ENCODE data around the gene ECI1. TPM values are rescaled to one million over a fixed set of nuclear protein-coding genes. Genes with fewer than 3 reads are reported as not detected.

ECI1 gene
- total RNA-seq, 1 experiment from 2014 or later: 157 TPM

GRCh38 chr16:2210386-2211365, 40.7 kb downstream of the ECI1 start, which contains the start of gene BRICD5:
Gene BRICD5 (minus strand): TSS chr16:2210863. CDS start chr16:2210833, 30 bp downstream.
- Mint-ChIP-seq H3K27me3 (ENCODE audit: insufficient read depth, unreplicated experiment) (no peaks in the 10 kb centered on the region), H3K4me3 (ENCODE audit: unreplicated experiment) (peak within 1 kb of the TSS; percentile 73), H3K4me1 (ENCODE audit: low read depth, unreplicated experiment) (peaks cover 7% of the 10 kb centered on the region), H3K9me3 (ENCODE audit: unreplicated experiment) (no peaks in the 10 kb centered on the region), H3K36me3 (ENCODE audit: insufficient read depth, unreplicated experiment) (peaks cover 76% of the 10 kb centered on the region), H3K27ac (ENCODE audit: unreplicated experiment) (no peak within 1 kb of the TSS)
- H3K4me1 ChIP-seq: peaks cover 21% of the 10 kb centered on the region
- intact Hi-C loops (cut with micrococcal nuclease; ENCODE audit: unreplicated experiment): no loop called here
- H3K27me3 ChIP-seq (replicated peaks; ENCODE audit: control insufficient read depth, insufficient read depth, low read length): no peaks in the 10 kb centered on the region
- BruUV-seq (replicated peaks): no TSS peak
- peaks cover 6% of the 10 kb centered on the region for H3K36me3 ChIP-seq (ENCODE audit: control insufficient read depth, insufficient read depth, low read length)
- no peak for TF ChIP-seq CTCF (IDR thresholded peaks at IDR 0.05; ENCODE audit: insufficient read depth in 1 of 2, low read depth in 1 of 2, low read length in 1 of 2, severe bottlenecking in 1 of 2, unreplicated experiment in 1 of 2)
- peak in 1 of 2 experiments; percentile 32 for DNase-seq
- POLR2A ChIA-PET: interaction anchor here (0.5 kb wide), 1 partner anchor 54 kb away, joined by 4 read pairs; no protein-coding TSS in a partner anchor
- H3K4me3 ChIP-seq (ENCODE audit: low read depth, low read length): no peak within 1 kb of the TSS
- H3K9me3 ChIP-seq: no peaks in the 10 kb centered on the region
- CTCF ChIA-PET: interaction anchor here (0.6 kb wide), 1 partner anchor 16 kb away, joined by 4 read pairs; no protein-coding TSS in a partner anchor

- Mint-ChIP-seq H3K4me1 (ENCODE audit: low read depth, unreplicated experiment) (peaks cover 7% of the 10 kb centered on the region), H3K4me3 (ENCODE audit: unreplicated experiment) (no peak overlapping the region), H3K27me3 (ENCODE audit: insufficient read depth, unreplicated experiment) (no peaks in the 10 kb centered on the region), H3K27ac (ENCODE audit: unreplicated experiment) (no peak overlapping the region), H3K36me3 (ENCODE audit: insufficient read depth, unreplicated experiment) (peaks cover 71% of the 10 kb centered on the region), H3K9me3 (ENCODE audit: unreplicated experiment) (no peaks in the 10 kb centered on the region)
- Histone ChIP-seq H3K4me3 (ENCODE audit: low read depth, low read length) (no peak overlapping the region), H3K9me3 (no peaks in the 10 kb centered on the region), H3K27me3 (replicated peaks; ENCODE audit: control insufficient read depth, insufficient read depth, low read length) (no peaks in the 10 kb centered on the region), H3K36me3 (ENCODE audit: control insufficient read depth, insufficient read depth, low read length) (peaks cover 6% of the 10 kb centered on the region), H3K4me1 (peaks cover 21% of the 10 kb centered on the region)
- no peak for TF ChIP-seq CTCF (IDR thresholded peaks at IDR 0.05; ENCODE audit: insufficient read depth in 1 of 2, low read depth in 1 of 2, low read length in 1 of 2, severe bottlenecking in 1 of 2, unreplicated experiment in 1 of 2)
- no TSS peak for BruUV-seq (replicated peaks)
- intact Hi-C loops (cut with micrococcal nuclease; ENCODE audit: unreplicated experiment): no loop called here
- CTCF ChIA-PET: no interaction called here
- no peak for DNase-seq
- POLR2A ChIA-PET: no interaction called here
These were observed 41.4 kb downstream of the ECI1 start for GRCh38 chr16:2210009-2210332.

- peaks cover 70% of the 10 kb centered on the region for H3K36me3 Mint-ChIP-seq (ENCODE audit: insufficient read depth, unreplicated experiment)
- intact Hi-C loops (cut with micrococcal nuclease; ENCODE audit: unreplicated experiment): no loop called here
- peaks cover 11% of the 10 kb centered on the region for H3K4me1 Mint-ChIP-seq (ENCODE audit: low read depth, unreplicated experiment)
- BruUV-seq (replicated peaks): no TSS peak
- Histone ChIP-seq H3K36me3 (ENCODE audit: control insufficient read depth, insufficient read depth, low read length) (peaks cover 6% of the 10 kb centered on the region), H3K9me3 (no peaks in the 10 kb centered on the region), H3K4me1 (peaks cover 21% of the 10 kb centered on the region), H3K4me3 (ENCODE audit: low read depth, low read length) (no peak overlapping the region), H3K27me3 (replicated peaks; ENCODE audit: control insufficient read depth, insufficient read depth, low read length) (no peaks in the 10 kb centered on the region)
- CTCF ChIA-PET: no interaction called here
- no peak overlapping the region for H3K27ac Mint-ChIP-seq (ENCODE audit: unreplicated experiment)
- POLR2A ChIA-PET: no interaction called here
- H3K27me3 Mint-ChIP-seq (ENCODE audit: insufficient read depth, unreplicated experiment): no peaks in the 10 kb centered on the region
- no peaks in the 10 kb centered on the region for H3K9me3 Mint-ChIP-seq (ENCODE audit: unreplicated experiment)
- TF ChIP-seq CTCF (IDR thresholded peaks at IDR 0.05; ENCODE audit: insufficient read depth in 1 of 2, low read depth in 1 of 2, low read length in 1 of 2, severe bottlenecking in 1 of 2, unreplicated experiment in 1 of 2): no peak
- no peak overlapping the region for H3K4me3 Mint-ChIP-seq (ENCODE audit: unreplicated experiment)
- no peak for DNase-seq
These were observed 42.0 kb downstream of the ECI1 start for GRCh38 chr16:2209258-2210008.
